ENCODE results near the gene HADHA. TPM values are rescaled to one million over a fixed set of nuclear protein-coding genes. Genes with fewer than 3 reads are reported as not detected.
A peak's percentile ranks its signal among the peaks of the same experiment; 100 is the strongest.

The HADHA gene
- total RNA-seq, 1 experiment from 2014 or later = 118 TPM

- TF ChIP-seq ZNF532 (CRISPR knock-in tag; IDR thresholded peaks at IDR 0.05; ENCODE audit: borderline replicate concordance) = no peak
- 0 out of 2 replicates have a peak, but pooled peaks have one; percentile 24 for TF ChIP-seq ARID4B (CRISPR knock-in tag; IDR thresholded peaks at IDR 0.05; ENCODE audit: borderline replicate concordance)
- TF ChIP-seq MAX (CRISPR knock-in tag; IDR thresholded peaks at IDR 0.05) = 0 out of 2 replicates have a peak, but pooled peaks have one; percentile 14
- TF ChIP-seq NFATC4 (CRISPR knock-in tag; IDR thresholded peaks at IDR 0.05) = no peak
- TF ChIP-seq GTF2I (CRISPR knock-in tag; conservative IDR thresholded peaks at IDR 0.05) = no peak
- TF ChIP-seq TEAD1 (CRISPR knock-in tag; IDR thresholded peaks at IDR 0.05) = no peak
- no peak for TF ChIP-seq FOXK1 (CRISPR knock-in tag; IDR thresholded peaks at IDR 0.05)
- no peak for TF ChIP-seq PREB (CRISPR knock-in tag; IDR thresholded peaks at IDR 0.05; ENCODE audit: borderline replicate concordance)
Measured at GRCh38 chr2:26172871-26173775, 71.3 kb downstream of the HADHA start, which contains the start of gene GAREM2 (continued).

- H3K27ac Mint-ChIP-seq = no peak overlapping the region
- H3K4me3 Mint-ChIP-seq = peak overlapping the region; percentile 73
- ChIA-PET CTCF (interaction anchor here (0.5 to 3.3 kb wide), 17 partner anchors 11 to 331 kb away, joined by 3 to 53 read pairs (median 4); partner anchors contain the start of genes ADGRF3, ASXL2, HADHA and HADHB), POLR2A (interaction anchor here (1.0 kb wide), 1 partner anchor 12 kb away, joined by 3 read pairs; no protein-coding TSS in a partner anchor)
- ATAC-seq = peak; percentile 10
- H3K27me3 Mint-ChIP-seq (ENCODE audit: low read depth) = peaks cover 11% of the 10 kb centered on the region
- H3K36me3 Mint-ChIP-seq = no peaks in the 10 kb centered on the region
- H3K4me1 Mint-ChIP-seq = peaks cover 9% of the 10 kb centered on the region
- DNase-seq (ENCODE audit: low spot score) = peak; percentile 55
- H3K9me3 Mint-ChIP-seq = no peaks in the 10 kb centered on the region
- TF ChIP-seq ATF3 (CRISPR knock-in tag; conservative IDR thresholded peaks at IDR 0.05) = no peak
- no peak for TF ChIP-seq ZNF232 (CRISPR knock-in tag; IDR thresholded peaks at IDR 0.05)
- peak; percentile 98 for TF ChIP-seq GTF2I (CRISPR knock-in tag; conservative IDR thresholded peaks at IDR 0.05)
- no peak for TF ChIP-seq ZNF263 (CRISPR knock-in tag; IDR thresholded peaks at IDR 0.05; ENCODE audit: low read depth)
- TF ChIP-seq RORB (CRISPR knock-in tag; IDR thresholded peaks at IDR 0.05) = no peak
- TF ChIP-seq GRHL2 (CRISPR knock-in tag; IDR thresholded peaks at IDR 0.05; ENCODE audit: insufficient replicate concordance, severe bottlenecking) = no peak
- TF ChIP-seq ZNF425 (CRISPR knock-in tag; conservative IDR thresholded peaks at IDR 0.05) = no peak
- TF ChIP-seq ZNF512 (CRISPR knock-in tag; IDR thresholded peaks at IDR 0.05; ENCODE audit: borderline replicate concordance) = no peak
- TF ChIP-seq NR3C1 (CRISPR knock-in tag; conservative IDR thresholded peaks at IDR 0.05; ENCODE audit: low read depth) = no peak
- no peak for TF ChIP-seq SMAD4 (CRISPR knock-in tag; IDR thresholded peaks at IDR 0.05)
Measured at GRCh38 chr2:26172189-26172870, 72.1 kb downstream of the HADHA start.
